ENCODE results near the gene DNAI1. TPM values are rescaled to one million over a fixed set of nuclear protein-coding genes. Genes with fewer than 3 reads are reported as not detected.

DNAI1 gene
- total RNA-seq, 1 experiment from 2014 or later: 1.1 TPM

DNA sequence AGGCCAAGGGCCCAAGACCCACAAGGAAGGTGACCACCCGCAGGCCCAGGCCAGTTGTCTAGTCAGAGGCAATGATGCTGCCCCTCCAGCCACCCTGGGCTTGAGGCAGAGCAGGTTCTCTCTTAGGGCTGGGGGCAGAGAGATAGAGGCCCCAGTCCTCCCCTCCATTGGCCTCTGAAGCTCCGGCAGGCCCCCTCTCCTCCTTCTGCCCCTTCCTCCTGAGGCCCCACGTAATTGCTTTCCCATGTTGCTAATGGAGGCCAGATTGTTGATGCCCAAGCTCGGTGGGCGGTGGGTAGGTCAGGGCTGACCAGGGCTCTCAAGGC is 90.8 kb downstream of the DNAI1 start:
- no peak overlapping the region for H3K9ac ChIP-seq (ENCODE audit: low read length)
- BruUV-seq (replicated peaks): no TSS peak
- H3K79me2 ChIP-seq (ENCODE audit: insufficient read depth, low read length): no peaks in the 10 kb centered on the region
- no peak overlapping the region for H3K27ac ChIP-seq (ENCODE audit: low read depth, low read length)
- peaks cover 0 to 4% of the 10 kb centered on the region in 2 experiments; a peak in 2 of 4 replicates for H3K4me1 ChIP-seq (ENCODE audit: control insufficient read depth in 1 of 2, insufficient read depth in 2 of 2, low read length in 2 of 2)
- intact Hi-C loops (cut with micrococcal nuclease): loop anchor here (2.0 to 5.0 kb wide), 2 partner anchors 53 to 217 kb away; no protein-coding TSS in a partner anchor
- H3K9me2 ChIP-seq (ENCODE audit: insufficient read depth): no peaks in the 10 kb centered on the region
- H2AFZ ChIP-seq (ENCODE audit: low read depth, low read length, poor library complexity, severe bottlenecking): no peak overlapping the region
- ChIA-PET POLR2A (no interaction called here), RAD21 (ENCODE audit: low non-redundant PET in 1 of 2, low total read pairs in 2 of 2, uncharacterized antibody in 2 of 2, unreplicated experiment in 2 of 2) (no interaction called here), CTCF (interaction anchor here (1.3 kb wide), 1 partner anchor 42 kb away, joined by 3 read pairs; no protein-coding TSS in a partner anchor)
- no peak overlapping the region for H3K4me2 ChIP-seq (ENCODE audit: low read length)
- no peak overlapping the region for H3K4me3 ChIP-seq (replicated peaks in 1 of 2; ENCODE audit: low read depth in 1 of 2, low read length in 2 of 2)
- H3K36me3 ChIP-seq (ENCODE audit: control insufficient read depth in 1 of 2, insufficient read depth in 2 of 2, low read length in 2 of 2): no peaks in the 10 kb centered on the region
- no peaks in the 10 kb centered on the region for H4K20me1 ChIP-seq (ENCODE audit: insufficient read depth)
- no peaks in the 10 kb centered on the region for H3K27me3 ChIP-seq (ENCODE audit: insufficient read depth, low read length)
- DNase-seq (ENCODE audit: low read depth, low spot score) (no peak), ATAC-seq (no peak)
- H3K9me3 ChIP-seq (ENCODE audit: control insufficient read depth in 1 of 2, insufficient read depth in 1 of 2, low read depth in 1 of 2, low read length in 2 of 2): no peaks in the 10 kb centered on the region
- TF ChIP-seq EZH2 (IDR thresholded peaks at IDR 0.05) (no peak), FOSL1 (IDR thresholded peaks at IDR 0.05; ENCODE audit: low read depth) (no peak), JUND (IDR thresholded peaks at IDR 0.05) (no peak), ZFX (IDR thresholded peaks at IDR 0.05) (no peak)

DNA sequence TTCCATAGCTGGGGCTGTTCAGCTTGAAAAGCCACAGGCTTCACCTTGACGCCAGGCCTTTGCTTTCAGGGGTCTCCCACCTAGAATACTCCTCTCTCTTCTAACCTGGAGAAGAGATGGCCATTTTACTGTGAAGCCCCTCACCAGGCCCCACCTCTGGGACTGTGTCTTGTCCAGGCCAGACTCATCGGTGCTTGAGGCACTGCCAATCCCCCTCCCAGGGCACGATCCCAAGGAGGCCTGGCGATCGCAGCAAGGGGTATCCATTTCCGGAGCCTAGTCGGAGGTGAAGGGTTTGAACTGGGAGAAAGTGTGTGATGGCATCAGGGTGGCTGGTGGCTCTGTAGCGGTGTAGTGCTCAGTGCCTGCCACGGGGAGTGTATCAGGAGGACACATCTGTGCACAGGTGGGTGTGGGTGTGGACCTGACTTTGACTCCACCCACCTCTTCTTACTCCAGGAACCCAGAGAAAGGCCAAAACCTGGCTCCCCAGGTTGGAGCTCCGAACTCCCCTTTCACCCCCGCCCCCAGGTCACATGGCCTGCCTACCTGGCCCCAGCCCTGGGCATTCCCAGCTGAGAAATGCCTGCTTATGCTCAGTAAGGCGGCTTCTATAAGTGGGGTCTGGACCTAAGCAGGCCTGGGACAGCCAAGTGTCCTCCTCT is 91.5 kb downstream of the DNAI1 start:
- ATAC-seq (no peak), DNase-seq (ENCODE audit: low read depth, low spot score) (no peak)
- Histone ChIP-seq H3K27ac (ENCODE audit: low read depth, low read length) (no peak overlapping the region), H3K79me2 (ENCODE audit: insufficient read depth, low read length) (no peaks in the 10 kb centered on the region), H3K27me3 (ENCODE audit: insufficient read depth, low read length) (no peaks in the 10 kb centered on the region), H3K9me3 (ENCODE audit: control insufficient read depth in 1 of 2, insufficient read depth in 1 of 2, low read depth in 1 of 2, low read length in 2 of 2) (no peaks in the 10 kb centered on the region), H3K4me3 (replicated peaks in 1 of 2; ENCODE audit: low read depth in 1 of 2, low read length in 2 of 2) (no peak overlapping the region), H3K36me3 (ENCODE audit: control insufficient read depth in 1 of 2, insufficient read depth in 2 of 2, low read length in 2 of 2) (no peaks in the 10 kb centered on the region), H4K20me1 (ENCODE audit: insufficient read depth) (no peaks in the 10 kb centered on the region), H3K4me1 (ENCODE audit: control insufficient read depth in 1 of 2, insufficient read depth in 2 of 2, low read length in 2 of 2) (peaks cover 0 to 4% of the 10 kb centered on the region in 2 experiments; a peak in 2 of 4 replicates), H3K9ac (ENCODE audit: low read length) (no peak overlapping the region), H2AFZ (ENCODE audit: low read depth, low read length, poor library complexity, severe bottlenecking) (no peak overlapping the region), H3K9me2 (ENCODE audit: insufficient read depth) (no peaks in the 10 kb centered on the region), H3K4me2 (ENCODE audit: low read length) (no peak overlapping the region)
- ChIA-PET RAD21 (ENCODE audit: low non-redundant PET in 1 of 2, low total read pairs in 2 of 2, uncharacterized antibody in 2 of 2, unreplicated experiment in 2 of 2) (no interaction called here), CTCF (interaction anchor here (1.3 kb wide), 1 partner anchor 41 kb away, joined by 3 read pairs; no protein-coding TSS in a partner anchor), POLR2A (no interaction called here)
- no peak for TF ChIP-seq FOSL1 (IDR thresholded peaks at IDR 0.05; ENCODE audit: low read depth)
- TF ChIP-seq EZH2phosphoT487 (IDR thresholded peaks at IDR 0.05; ENCODE audit: borderline replicate concordance): no peak
- no peak for TF ChIP-seq TCF7L2 (IDR thresholded peaks at IDR 0.05; ENCODE audit: borderline replicate concordance, extremely low read depth, insufficient read depth, insufficient read length)
- TF ChIP-seq POLR2AphosphoS5 (IDR thresholded peaks at IDR 0.05; ENCODE audit: low read depth, low read length): no peak
- no peak for TF ChIP-seq SIN3A (IDR thresholded peaks at IDR 0.05; ENCODE audit: low read depth)
- no peak for TF ChIP-seq CBX3 (IDR thresholded peaks at IDR 0.05; ENCODE audit: low read depth)
- TF ChIP-seq, protein P1, sequence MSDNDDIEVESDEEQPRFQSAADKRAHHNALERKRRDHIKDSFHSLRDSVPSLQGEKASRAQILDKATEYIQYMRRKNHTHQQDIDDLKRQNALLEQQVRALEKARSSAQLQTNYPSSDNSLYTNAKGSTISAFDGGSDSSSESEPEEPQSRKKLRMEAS (IDR thresholded peaks at IDR 0.05): no peak
- TF ChIP-seq JUND (IDR thresholded peaks at IDR 0.05): no peak
- no peak for TF ChIP-seq POLR2A (IDR thresholded peaks at IDR 0.05; ENCODE audit: borderline replicate concordance, extremely low read depth, insufficient read depth, insufficient read length)
- TF ChIP-seq ZNF274 (IDR thresholded peaks at IDR 0.05; ENCODE audit: low read depth, low read length): no peak
- BruUV-seq (replicated peaks): no TSS peak
- intact Hi-C loops (cut with micrococcal nuclease): no loop called here
